Measurements from ENCODE around the gene IL17A. TPM values are rescaled to one million over a fixed set of nuclear protein-coding genes. Genes with fewer than 3 reads are reported as not detected.

The IL17A gene
- total RNA-seq, 1 experiment from 2014 or later = not detected

DNA sequence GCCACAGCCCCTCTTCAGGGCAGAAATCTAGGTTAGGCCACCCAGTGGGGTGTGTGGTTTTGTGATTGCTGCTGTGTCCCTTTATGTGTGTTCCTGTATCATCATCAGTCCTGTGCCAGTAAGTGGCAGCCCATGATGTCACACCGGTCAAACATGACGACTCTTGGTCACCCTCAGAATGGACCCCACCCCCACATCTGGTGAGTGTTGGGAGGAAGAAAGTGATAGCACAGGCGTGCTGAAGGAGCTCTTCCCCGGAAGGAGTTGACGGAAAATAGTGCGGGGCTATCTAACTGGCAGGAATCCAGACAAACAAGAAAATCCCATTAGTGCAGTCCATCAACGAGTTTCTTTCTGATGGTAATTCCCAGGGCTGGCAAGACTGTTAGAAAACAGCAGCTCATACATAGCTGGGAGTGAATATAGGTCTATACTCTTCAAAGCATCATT is 33.4 kb upstream of the IL17A start:
- Histone ChIP-seq H3K4me2 (no peak overlapping the region), H3K9me2 (ENCODE audit: insufficient read depth) (no peaks in the 10 kb centered on the region), H3K27ac (no peak overlapping the region), H2AFZ (no peak overlapping the region), H4K20me1 (ENCODE audit: insufficient read depth) (no peaks in the 10 kb centered on the region), H3K9me3 (ENCODE audit: insufficient read depth, low read depth) (no peaks in the 10 kb centered on the region), H3K27me3 (ENCODE audit: insufficient read depth, low read depth) (0 out of 2 replicates have a peak, but pooled peaks cover 14% of the 10 kb centered on the region), H3K4me1 (replicated peaks; ENCODE audit: insufficient read depth) (peaks cover 3% of the 10 kb centered on the region; the same call in 1 of the 2 replicates), H3K36me3 (ENCODE audit: low read depth) (no peaks in the 10 kb centered on the region), H3K79me2 (ENCODE audit: low read depth) (no peaks in the 10 kb centered on the region), H3K4me3 (no peak overlapping the region), H3F3A (ENCODE audit: insufficient read depth, low read depth) (no peaks in the 10 kb centered on the region)
- POLR2A ChIA-PET (ENCODE audit: unreplicated experiment) = no interaction called here
- TF ChIP-seq, protein P1, sequence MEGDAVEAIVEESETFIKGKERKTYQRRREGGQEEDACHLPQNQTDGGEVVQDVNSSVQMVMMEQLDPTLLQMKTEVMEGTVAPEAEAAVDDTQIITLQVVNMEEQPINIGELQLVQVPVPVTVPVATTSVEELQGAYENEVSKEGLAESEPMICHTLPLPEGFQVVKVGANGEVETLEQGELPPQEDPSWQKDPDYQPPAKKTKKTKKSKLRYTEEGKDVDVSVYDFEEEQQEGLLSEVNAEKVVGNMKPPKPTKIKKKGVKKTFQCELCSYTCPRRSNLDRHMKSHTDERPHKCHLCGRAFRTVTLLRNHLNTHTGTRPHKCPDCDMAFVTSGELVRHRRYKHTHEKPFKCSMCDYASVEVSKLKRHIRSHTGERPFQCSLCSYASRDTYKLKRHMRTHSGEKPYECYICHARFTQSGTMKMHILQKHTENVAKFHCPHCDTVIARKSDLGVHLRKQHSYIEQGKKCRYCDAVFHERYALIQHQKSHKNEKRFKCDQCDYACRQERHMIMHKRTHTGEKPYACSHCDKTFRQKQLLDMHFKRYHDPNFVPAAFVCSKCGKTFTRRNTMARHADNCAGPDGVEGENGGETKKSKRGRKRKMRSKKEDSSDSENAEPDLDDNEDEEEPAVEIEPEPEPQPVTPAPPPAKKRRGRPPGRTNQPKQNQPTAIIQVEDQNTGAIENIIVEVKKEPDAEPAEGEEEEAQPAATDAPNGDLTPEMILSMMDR (conservative IDR thresholded peaks at IDR 0.05) = no peak
- no peak for TF ChIP-seq EZH2 (IDR thresholded peaks at IDR 0.05; ENCODE audit: low read depth)
- intact Hi-C loops (cut with micrococcal nuclease; ENCODE audit: unreplicated experiment) = no loop called here
- CTCF ChIA-PET = no interaction called here
- BruUV-seq (replicated peaks) = no TSS peak
- DNase-seq = no peak

DNA sequence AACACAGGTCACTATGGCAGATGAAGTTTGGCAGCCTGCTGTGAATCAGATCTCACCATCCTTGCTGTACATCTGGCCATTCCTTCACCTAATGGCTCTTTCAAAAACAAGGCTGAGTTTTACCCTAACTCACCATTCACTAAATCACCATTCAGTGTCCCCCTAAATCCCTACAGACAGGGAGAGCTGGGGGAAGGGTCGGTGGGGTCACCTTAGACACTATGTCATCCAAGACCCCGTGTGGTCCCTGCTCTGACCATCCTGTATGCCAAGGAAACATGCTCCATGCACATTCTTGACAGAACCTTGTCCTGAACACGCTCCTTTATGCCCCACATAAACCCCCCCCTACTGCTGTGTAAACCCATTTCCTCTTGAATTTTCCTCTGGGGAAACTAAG is 31.8 kb upstream of the IL17A start:
- no peaks in the 10 kb centered on the region for H3K79me2 ChIP-seq (ENCODE audit: low read depth)
- no peaks in the 10 kb centered on the region for H3K9me2 ChIP-seq (ENCODE audit: insufficient read depth)
- H3K36me3 ChIP-seq (ENCODE audit: low read depth) = no peaks in the 10 kb centered on the region
- H3K9me3 ChIP-seq (ENCODE audit: insufficient read depth, low read depth) = no peaks in the 10 kb centered on the region
- no peaks in the 10 kb centered on the region for H3F3A ChIP-seq (ENCODE audit: insufficient read depth, low read depth)
- H3K27me3 ChIP-seq (ENCODE audit: insufficient read depth, low read depth) = 0 out of 2 replicates have a peak, but pooled peaks cover 8% of the 10 kb centered on the region
- no peak overlapping the region for H3K27ac ChIP-seq
- H2AFZ ChIP-seq = no peak overlapping the region
- H4K20me1 ChIP-seq (ENCODE audit: insufficient read depth) = no peaks in the 10 kb centered on the region
- no peak overlapping the region for H3K4me3 ChIP-seq
- TF ChIP-seq EZH2 (IDR thresholded peaks at IDR 0.05; ENCODE audit: low read depth) = no peak
- TF ChIP-seq, protein P1 (conservative IDR thresholded peaks at IDR 0.05) = no peak
- POLR2A ChIA-PET (ENCODE audit: unreplicated experiment) = no interaction called here
- DNase-seq = no peak
- no TSS peak for BruUV-seq (replicated peaks)
- no peak overlapping the region for H3K4me2 ChIP-seq
- H3K4me1 ChIP-seq (replicated peaks; ENCODE audit: insufficient read depth) = peaks cover 3% of the 10 kb centered on the region; the same call in 1 of the 2 replicates
- CTCF ChIA-PET = no interaction called here
- intact Hi-C loops (cut with micrococcal nuclease; ENCODE audit: unreplicated experiment) = no loop called here

DNA sequence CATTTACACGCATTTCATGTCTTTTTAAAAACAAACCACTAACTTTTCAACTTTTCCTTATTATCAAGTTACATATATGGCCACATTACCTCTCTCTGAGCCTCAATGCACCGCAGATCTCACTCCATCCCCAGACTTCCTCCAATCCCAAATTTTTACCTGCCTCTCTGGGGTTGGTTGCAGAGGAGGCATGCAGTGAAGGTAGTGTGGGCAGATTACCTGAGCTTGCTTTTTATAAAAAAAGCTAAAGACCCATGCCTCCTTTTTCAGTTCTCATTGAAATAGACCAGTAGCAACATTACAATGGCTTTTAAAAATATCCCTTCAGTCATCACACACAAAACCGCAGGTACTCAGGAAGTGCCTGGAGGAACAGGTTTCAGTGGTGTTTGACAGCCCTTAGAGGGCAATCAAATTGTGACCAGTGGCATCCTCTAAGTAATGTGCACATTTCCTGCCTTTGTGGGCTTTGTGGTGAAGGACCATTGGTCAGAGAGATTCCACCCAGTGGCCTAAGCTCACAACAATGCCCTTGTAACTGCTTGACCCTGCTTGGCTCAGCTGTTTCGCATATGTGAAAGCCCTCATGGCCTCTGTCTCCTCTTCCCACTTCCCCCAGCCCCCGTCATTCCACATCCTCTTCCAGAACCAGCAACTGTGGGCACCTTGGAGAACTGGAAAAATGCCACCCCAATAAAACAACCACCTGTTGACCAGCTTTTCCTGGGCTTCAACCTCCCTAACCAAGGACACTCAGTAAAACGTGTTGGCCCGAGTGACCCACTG is 30.2 kb upstream of the IL17A start:
- intact Hi-C loops (cut with micrococcal nuclease; ENCODE audit: unreplicated experiment) = no loop called here
- peaks cover 3% of the 10 kb centered on the region; the same call in 1 of the 2 replicates for H3K4me1 ChIP-seq (replicated peaks; ENCODE audit: insufficient read depth)
- no peak overlapping the region for H3K4me2 ChIP-seq
- H3K9me3 ChIP-seq (ENCODE audit: insufficient read depth, low read depth) = 0 out of 2 replicates have a peak, but pooled peaks cover 3% of the 10 kb centered on the region
- H3K9me2 ChIP-seq (ENCODE audit: insufficient read depth) = no peaks in the 10 kb centered on the region
- H3K27me3 ChIP-seq (ENCODE audit: insufficient read depth, low read depth) = no peaks in the 10 kb centered on the region
- H3F3A ChIP-seq (ENCODE audit: insufficient read depth, low read depth) = no peaks in the 10 kb centered on the region
- no peak overlapping the region for H3K27ac ChIP-seq
- H2AFZ ChIP-seq = no peak overlapping the region
- no peak overlapping the region for H3K4me3 ChIP-seq
- H3K36me3 ChIP-seq (ENCODE audit: low read depth) = no peaks in the 10 kb centered on the region
- TF ChIP-seq EZH2 (IDR thresholded peaks at IDR 0.05; ENCODE audit: low read depth) = no peak
- TF ChIP-seq, protein P1 (conservative IDR thresholded peaks at IDR 0.05) = no peak
- no peaks in the 10 kb centered on the region for H4K20me1 ChIP-seq (ENCODE audit: insufficient read depth)
- CTCF ChIA-PET = no interaction called here
- H3K79me2 ChIP-seq (ENCODE audit: low read depth) = no peaks in the 10 kb centered on the region
- peak in 1 of 2 experiments; percentile 5 for DNase-seq
- POLR2A ChIA-PET (ENCODE audit: unreplicated experiment) = no interaction called here
- no TSS peak for BruUV-seq (replicated peaks)
